Activated T-cell treated with anti-CD3 and anti-CD28 coated beads for 48 hours (primary cell): ENCODE measurements around the gene IL12RB1.

Experiments used
- DNase-seq: peaks from one replicate; pipeline ENCODE4 v3.0.0-alpha.2; 2020; ENCODE audit warnings: low read depth

The IL12RB1 gene

GRCh38 chr19:18086590-18087138 lies at the start of gene IL12RB1:
TSS of gene IL12RB1 (minus strand) at chr19:18086934. CDS start at chr19:18086823, 111 bp downstream.
- DNase-seq, result peak; percentile 43

- no peak for DNase-seq
Measured at GRCh38 chr19:18135712-18136584, 49.2 kb upstream of the IL12RB1 start.

- no peak for DNase-seq
Measured at GRCh38 chr19:18131841-18132596, 45.3 kb upstream of the IL12RB1 start.

GRCh38 chr19:18130523-18131242 lies 43.9 kb upstream of the IL12RB1 start:
- no peak for DNase-seq

DNA sequence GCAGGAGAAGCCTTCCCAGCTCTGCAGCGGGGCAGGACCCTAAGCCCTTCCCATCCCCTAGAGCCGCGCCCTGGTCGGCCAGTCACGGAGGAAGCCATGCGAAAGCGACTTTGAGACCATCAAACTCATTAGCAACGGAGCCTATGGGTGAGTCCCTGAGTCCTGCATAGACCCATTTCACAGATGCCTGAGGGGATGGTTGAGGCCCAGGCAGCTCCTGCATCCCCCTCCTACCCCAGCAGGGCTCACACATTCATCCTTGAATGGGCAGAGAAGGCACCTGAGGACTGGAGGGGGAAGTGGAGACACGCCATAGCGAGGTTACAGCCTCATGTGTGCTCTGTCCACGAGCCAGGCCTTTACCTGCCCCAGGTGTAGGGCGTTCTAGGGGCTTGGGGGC lies 42.1 kb upstream of the IL12RB1 start:
- no peak for DNase-seq

DNA sequence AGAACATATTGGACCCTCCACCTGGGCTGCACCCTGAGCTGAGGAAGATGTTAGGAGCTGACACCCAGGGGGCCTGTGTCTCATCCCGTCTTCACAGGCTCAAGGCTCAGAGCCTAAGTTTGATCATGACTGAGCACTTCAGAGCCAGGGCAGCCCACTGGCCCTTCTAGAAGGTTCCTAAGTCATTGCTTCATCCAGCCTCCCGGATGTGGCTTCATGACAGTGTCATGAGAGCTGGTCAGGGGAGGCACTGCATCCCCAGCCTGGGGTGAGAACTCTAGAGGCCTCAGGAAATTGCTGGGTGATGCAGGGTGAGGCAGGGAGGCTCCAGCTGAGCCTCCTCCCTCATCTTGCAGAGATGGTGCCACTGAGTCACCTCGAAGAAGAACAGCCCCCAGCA lies 41.3 kb upstream of the IL12RB1 start:
- DNase-seq, result no peak

- DNase-seq, result no peak
Measured at GRCh38 chr19:18126097-18126496, 39.4 kb upstream of the IL12RB1 start.

DNA sequence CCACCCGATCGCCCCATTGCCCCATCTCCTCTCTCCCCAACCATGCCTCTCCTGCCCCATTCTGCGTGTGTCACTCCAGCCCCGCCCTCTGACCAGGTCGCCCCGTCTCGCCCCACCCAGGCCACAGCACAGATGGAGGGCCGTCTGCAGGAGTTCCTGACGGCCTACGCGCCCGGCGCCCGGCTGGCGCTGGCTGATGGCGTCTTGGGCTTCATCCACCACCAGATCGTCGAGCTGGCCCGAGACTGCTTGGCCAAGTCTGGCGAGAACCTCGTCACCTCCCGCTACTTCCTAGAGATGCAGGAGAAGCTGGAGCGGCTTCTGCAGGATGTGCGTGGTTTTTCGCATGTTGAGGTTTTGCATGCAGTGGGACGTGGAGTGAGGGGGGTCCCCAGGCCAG lies 37.1 kb upstream of the IL12RB1 start:
- no peak for DNase-seq

DNA sequence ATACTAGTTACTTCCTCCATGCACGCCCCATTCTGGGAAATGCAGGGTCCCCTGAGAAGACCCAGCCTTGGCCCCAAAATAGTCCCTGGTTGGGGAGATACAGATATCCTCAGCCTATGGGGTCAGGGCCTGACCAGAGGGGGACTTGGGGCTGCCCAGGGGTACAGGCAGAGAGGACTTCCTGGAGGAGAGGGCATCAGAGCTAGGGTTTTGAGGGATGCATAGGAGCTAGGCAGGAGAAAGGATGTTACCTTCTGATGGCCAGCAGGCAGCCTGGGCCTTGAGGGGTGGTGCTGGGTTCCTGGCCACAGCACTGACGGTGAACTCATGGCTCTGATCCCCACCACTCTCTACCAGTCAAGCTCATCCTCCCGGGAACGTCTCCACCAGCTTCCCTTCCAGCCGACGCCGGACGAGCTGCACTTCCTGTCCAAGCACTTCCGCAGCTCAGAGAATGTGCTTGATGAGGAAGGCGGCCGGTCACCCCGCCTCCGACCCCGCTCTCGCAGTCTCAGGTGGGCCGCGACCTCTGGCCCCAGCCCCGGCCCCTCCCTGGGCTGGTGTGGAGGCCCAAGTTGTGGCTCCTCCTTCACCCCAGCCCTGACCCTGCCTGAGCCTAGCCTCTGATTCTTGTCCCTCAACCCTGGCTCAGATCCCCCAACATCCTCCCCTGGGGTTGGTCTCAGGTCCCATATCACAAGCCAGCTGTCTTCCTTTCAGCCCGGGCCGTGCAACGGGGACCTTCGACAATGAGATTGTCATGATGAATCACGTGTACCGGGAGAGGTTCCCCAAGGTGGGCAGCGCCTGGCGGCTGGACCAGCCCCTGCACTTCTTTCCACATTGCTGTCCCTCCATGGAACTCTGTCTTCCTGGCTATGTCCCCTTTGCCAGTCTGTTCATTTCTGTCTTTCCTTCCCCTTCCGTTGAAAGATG lies 36.4 kb upstream of the IL12RB1 start:
- no peak for DNase-seq

- no peak for DNase-seq
Measured at GRCh38 chr19:18122424-18122823, 35.7 kb upstream of the IL12RB1 start.

GRCh38 chr19:18121166-18121565 lies 34.4 kb upstream of the IL12RB1 start:
- DNase-seq, result no peak

DNA sequence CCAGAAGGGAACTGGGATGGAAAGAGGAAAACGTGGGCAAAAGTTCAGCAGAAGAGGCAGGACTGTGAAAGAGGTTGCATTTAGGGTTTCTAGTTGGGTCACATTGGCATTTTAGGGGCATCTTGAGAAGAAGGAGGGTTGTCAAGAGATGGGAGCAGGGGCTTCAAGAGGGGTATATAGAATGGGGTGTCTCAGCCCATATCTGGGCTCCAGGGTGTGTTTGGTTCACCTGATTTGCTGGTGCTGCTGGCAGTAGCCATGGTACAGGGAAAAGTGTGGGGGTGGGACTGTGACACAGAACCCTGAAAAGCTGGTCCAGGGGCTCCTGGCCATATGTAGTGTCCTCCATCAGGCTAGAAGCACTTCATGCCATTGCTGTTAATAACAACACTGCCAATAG lies 33.4 kb upstream of the IL12RB1 start:
- no peak for DNase-seq

GRCh38 chr19:18119717-18120105 lies 33.0 kb upstream of the IL12RB1 start:
- DNase-seq, result no peak

DNA sequence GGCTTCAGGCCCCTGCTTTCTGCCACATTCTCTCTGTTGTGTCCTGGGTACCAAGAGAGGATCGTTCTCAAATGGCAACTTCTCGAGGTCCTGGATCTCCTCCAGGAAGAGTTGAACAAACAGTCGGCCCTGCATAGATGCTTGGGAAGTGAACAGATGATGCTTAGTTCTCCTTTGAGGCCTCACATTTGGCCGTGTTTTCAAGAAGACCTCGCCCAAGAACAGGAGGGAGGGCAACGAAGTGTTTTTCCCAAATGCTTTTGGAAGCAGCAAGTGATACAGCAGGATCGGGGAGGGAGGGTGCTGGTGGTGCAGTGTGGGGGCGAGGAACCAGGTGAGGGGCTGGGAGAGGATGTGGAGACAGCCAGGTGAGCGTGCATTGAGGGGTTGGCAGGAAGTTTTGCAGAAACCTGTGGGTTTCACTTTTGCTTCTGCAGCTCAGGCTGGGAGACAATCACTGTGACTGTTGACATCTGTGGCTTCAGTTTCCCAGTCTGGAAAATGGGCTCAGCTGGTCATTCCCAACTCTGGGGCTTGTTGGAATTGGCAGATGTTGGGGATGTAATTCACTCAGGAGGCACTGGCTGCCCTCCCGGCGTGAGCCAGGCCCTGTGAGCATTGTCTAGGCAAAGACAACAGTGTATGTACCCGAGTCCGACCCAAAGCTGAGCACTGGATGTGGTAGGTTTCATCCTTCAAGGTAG lies 32.4 kb upstream of the IL12RB1 start:
- DNase-seq, result no peak

DNA sequence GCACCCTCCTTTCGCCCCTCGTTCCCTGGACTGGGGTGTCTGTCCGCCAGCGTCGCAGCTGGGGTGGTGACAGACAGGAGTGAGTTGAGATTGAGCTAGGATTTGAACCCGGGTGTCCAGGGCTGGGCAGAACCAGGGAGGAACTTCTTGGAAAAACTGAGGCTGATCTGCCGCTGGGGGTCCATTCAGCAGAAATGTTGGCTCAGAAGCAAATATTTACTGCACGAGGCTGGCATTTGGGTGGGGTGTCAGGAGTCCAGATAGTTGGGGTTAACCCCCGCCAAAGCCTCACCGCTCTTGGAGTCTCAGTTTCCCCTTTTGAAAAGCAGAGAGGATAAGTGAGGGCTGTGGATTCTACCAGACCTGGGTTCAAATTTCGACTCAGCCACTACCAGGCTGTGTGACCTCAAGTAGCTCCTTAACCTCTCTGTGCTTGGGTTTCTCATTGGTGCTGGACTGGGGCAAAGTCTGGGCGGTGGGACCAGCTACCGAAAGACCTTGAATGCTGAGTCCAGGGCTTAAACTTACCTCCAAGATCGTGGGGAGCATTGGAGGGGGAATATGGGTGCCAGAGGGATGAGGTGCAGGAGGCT lies 31.8 kb upstream of the IL12RB1 start:
- no peak for DNase-seq

- DNase-seq, result peak; percentile 96
Measured at GRCh38 chr19:18117692-18118378, 31.1 kb upstream of the IL12RB1 start.

DNA sequence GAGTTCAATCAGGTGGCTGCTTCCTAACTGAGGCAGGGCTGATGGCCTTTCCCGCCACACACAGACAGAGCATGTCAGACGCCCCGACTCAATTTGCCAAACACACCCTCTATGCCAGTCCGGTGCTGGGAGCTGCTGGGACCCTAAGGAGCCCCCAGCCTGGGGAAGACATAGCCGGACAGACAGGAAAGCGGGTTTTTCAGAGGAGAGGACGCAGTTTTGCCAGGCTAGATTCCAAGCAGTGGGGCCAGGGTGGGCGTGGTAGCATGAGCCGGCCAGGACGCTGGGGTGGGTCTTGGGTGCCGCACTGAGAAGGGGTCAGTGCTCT lies 30.6 kb upstream of the IL12RB1 start:
- no peak for DNase-seq

GRCh38 chr19:18114483-18114882 lies 27.7 kb upstream of the IL12RB1 start:
- no peak for DNase-seq

GRCh38 chr19:18113827-18114226 lies 27.1 kb upstream of the IL12RB1 start:
- DNase-seq, result no peak
